Head of caudate nucleus (tissue), 42 donors: ENCODE results near the gene NCSTN.

Experiments used
- DNase-seq, 42 donors: peaks; one replicate each; pipeline versions ENCODE4 v3.0.0 to v3.0.0-alpha.2; 2020 to 2021; ENCODE audit warnings: mixed read lengths in 7 of 42
- intact Hi-C: fragments of 100-400 bp; cut with DNase I; formaldehyde crosslinking; loops from one replicate; pipeline ENCODE4 v1.15.0; 2022

Gene NCSTN

DNA sequence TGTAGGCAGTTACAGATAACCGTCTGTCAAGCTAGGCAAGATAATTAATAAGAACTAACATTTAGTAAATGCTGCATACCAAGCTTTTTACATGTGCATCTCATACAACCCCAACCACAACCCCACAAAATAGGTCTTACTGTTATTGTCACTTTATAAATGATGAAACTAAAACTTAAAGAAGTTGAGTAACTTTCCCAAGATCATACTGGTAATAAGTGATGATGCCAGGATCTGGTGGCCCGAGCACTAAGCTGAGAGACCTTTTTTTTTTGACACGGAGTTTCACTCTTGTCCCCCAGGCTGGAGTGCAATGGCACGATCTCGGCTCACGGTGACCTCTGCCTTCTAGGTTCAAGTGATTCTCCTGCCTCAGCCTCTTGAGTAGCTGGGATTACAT is 1.8 kb downstream of the NCSTN start:
- no peak for DNase-seq
- intact Hi-C loops, result loop anchor here (5.0 kb wide), 1 partner anchor 58 kb away; the partner anchor contains the start of gene PEX19

DNA sequence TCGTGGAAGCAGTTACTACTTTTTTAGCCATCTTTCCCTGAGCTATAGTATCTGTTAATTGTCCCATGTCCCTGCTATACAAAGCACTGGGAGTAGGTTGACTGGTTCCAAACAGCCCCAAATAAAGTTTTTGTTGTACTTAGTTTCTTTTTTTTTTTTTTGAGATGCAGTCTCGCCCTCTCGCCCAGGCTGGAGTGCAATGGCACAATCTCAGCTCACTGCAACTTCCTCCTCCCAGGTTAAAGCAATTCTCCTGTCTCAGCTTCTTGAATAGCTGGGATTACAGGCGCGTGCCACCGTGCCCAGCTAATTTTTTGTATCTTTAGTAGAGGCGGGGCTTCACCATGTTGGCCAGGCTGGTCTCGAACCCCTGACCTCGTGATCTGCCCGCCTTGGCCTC is 3.3 kb downstream of the NCSTN start:
- DNase-seq, result no peak
- intact Hi-C loops, result no loop called here

DNA sequence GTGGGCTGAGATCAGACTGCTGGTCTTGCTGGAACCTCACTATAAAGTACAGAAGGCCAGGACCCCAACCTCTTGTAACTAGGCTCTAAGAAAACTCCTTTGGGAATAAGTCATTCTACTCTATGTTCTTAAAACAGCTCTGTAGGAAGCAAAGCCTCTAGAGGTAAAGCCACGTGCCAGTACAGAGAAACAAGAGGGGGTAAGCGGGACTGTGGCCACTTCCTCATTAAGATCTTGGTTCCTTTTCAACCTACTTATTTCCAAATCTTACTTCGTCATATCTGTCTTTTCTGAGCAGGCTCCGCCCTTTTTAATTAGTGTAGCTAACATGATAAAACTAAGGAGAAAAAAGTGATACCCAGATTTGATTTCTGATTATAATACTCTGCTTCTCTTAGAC is 3.8 kb downstream of the NCSTN start:
- intact Hi-C loops, result no loop called here

DNA sequence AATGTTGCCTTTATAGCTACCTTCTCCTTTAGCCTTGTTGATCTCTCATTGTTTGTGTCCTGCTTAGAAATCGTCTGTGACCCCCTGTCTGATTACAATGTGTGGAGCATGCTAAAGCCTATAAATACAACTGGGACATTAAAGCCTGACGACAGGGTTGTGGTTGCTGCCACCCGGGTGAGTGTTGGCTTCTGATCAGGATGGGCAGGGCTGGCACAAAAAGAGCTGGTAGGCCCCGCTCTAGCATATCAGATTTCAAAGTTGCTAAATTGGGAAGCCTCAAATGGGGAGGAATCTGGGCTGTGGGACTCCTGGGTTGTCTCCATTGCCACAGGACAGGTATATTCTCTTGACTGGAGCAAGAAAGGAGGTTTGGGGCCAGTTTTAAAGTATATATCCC is 8.4 kb downstream of the NCSTN start:
- peak in 1 of 42 donors; percentile 25 for DNase-seq
- intact Hi-C loops, result no loop called here

More for the DNA sequence above, 3.8 kb downstream of the NCSTN start:
- no peak for DNase-seq

DNA sequence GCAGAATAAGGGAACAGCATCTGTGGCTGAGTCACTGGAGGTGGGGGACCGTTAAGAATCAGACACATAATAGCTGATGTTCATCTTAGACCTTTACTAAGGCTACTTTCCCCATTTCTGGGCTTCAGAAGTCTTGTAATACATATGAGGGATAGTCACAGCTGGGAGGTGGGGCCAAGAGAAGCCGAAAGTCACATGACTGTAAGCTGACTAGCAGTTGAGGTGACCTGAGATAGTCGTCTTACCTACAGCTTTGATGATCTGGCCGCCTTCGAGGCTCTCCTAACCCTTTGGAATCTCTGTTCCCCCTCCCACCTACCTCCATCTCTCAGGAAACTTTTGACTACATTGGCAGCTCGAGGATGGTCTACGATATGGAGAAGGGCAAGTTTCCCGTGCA is 9.4 kb downstream of the NCSTN start:
- no peak for DNase-seq
- intact Hi-C loops, result no loop called here

DNA sequence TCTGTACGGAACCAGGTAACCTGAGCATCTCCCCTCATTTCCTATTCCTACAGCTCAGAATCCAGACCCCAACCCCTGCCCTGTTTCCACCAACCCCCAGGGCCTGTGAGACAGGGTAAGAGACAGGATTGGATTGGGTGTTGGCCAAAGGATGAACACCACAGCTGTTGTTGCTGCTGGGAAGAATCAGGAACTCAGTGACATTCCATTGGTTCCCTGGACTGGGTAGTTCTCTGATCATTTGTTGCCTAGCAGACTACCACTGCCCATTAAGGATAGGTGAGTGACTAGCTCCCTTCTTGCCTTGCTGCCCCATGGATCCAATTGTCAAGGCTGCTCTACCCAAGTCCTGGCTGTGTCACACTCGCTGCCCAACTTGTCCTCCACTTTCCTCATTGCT is 10.0 kb downstream of the NCSTN start:
- intact Hi-C loops, result no loop called here
- DNase-seq, result no peak

DNA sequence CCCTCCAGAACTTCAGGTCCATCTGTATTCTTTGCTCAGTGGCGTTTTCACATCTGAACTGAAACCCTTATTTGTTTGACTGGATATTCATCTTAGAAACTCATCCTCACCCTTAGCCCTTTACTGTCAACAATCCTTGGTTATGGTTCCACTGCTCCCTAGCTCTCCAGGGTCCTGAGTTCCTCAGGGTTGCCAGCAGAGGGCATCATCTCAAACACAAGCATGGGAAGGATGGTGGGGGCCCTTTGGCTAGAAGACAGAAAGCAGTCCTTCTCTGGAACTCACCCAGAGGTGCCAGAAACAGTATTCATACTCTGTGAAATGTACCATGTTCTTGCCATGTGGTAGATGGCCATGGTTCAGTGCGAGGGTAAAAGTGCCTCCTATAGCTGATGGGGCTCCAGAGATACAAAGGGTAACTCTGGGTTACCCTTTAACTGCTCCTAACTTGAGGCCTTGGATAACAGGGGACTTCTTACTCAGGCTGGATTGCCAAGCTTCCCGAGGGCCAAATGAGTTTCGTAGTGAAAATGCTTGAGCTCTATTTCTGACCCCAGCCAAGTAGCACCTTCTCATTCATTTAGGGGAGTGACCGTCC is 11.3 kb downstream of the NCSTN start:
- intact Hi-C loops, result no loop called here
- DNase-seq, result peak in 4 of 42 donors; percentile 12 to 59 (median 30)

DNA sequence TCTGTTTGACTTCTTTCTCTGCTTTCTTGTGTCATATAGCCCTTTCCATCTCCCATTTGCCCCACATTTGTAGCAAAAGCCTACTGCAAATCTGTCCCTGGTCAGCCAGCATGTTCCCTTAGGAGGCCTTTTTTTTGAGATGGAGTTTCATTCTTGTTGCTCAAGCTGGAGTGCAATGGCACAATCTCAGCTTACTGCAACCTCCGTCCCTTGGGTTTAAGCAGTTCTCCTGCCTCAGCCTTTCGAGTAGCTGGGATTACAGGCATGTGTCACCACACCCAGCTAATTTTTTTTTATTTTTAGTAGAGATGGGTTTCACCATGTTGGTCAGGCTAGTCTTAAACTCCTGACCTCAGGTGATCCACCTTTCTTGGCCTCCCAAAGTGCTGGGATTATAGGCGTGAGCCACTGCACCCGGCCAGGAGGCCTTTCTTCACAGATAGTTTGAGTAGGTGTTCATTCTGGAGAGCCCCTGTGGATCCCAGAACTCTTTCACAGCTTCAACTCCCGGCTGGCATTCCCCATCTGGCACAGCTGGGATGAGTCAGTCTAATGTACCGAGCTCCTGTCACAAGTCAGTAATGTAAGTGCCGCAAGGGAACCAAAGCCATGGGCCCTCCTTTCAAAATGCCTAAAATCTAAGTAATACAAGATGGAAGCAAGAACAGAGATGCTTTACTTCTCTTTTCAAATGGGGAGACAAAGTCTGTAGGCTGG is 14.3 kb downstream of the NCSTN start:
- intact Hi-C loops, result no loop called here
- no peak for DNase-seq

DNA sequence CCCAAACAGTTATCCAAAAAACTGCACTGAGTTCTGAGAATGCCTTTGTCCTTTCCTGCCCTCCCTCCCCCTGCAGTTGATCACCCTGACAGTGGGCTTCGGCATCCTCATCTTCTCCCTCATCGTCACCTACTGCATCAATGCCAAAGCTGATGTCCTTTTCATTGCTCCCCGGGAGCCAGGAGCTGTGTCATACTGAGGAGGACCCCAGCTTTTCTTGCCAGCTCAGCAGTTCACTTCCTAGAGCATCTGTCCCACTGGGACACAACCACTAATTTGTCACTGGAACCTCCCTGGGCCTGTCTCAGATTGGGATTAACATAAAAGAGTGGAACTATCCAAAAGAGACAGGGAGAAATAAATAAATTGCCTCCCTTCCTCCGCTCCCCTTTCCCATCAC is 14.9 kb downstream of the NCSTN start:
- no peak for DNase-seq
- intact Hi-C loops, result no loop called here

DNA sequence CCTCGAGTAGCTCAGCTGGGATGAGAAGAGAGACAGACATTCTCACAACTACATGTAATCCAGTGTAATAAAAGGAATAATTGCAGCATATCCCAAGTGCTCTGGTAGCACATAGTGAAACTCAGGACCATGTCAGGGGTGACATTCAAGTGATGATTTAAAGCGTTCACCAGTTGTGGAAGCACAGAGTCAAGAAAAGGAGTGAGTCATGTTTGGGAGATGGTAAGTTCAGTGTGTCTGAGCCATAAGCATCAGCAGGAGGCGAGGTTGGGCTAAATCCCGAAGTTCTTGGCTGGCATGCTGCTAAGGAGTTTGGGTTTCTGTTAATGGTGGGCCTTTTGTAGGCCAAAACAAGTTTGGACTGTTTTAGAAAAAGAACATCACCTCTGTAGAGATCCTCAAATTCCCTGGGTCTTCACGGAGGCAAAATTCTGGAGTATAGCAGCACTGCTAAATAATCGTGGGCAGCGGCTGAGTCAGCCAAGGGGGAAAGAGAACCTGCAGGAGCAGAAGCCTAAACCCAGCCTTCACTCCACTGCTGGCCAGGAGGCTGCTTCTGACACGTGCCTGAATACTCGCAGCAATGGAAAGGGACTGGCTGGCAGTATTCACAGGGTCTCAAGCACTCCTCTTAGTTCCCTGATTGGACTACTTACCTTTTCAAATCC is 16.5 kb downstream of the NCSTN start:
- intact Hi-C loops, result no loop called here
- peak in 22 of 42 donors; percentile 8 to 69 (median 36) for DNase-seq

DNA sequence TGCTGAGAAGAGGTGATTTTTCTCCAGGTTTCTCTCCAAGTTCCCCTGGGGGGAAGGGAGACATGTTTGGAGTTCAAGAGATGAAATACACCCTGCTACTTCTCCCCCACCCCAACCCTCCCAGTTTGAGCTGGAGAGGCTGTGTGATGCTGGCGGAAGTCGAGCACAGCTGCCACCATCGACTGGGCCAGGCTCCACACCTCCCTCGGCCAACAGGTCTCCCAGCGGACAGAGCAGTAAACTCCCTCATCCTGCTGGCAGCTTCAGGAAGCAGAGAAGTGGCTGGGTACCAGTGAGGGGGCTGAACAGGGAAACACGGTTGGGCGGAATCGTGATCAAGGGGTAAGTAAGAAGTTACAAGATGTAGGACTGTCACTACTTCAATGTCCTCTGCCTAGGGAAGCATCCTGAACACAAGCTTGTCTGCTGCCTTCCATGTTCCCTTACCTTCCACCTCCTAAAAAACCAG is 17.1 kb downstream of the NCSTN start:
- intact Hi-C loops, result no loop called here
- DNase-seq, result no peak

DNA sequence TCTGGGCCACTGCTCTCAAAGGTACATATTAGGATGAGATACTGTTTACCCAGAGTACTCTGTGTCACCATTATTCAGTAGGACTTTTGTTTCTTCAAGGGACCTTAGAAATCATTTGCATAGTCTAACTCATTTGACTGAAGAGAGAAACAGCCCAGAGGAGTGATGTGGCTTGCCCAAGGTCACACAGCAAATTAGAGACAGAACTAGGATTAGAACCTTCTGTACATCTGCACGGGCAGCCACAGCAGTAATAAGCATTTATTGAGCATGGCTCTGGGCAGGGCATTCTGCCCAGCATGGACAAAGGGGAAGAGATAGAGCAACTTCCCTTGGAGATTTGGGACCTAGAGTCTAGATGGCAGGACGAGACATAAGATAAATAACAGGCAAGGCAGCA is 18.0 kb downstream of the NCSTN start:
- no peak for DNase-seq
- intact Hi-C loops, result no loop called here

DNA sequence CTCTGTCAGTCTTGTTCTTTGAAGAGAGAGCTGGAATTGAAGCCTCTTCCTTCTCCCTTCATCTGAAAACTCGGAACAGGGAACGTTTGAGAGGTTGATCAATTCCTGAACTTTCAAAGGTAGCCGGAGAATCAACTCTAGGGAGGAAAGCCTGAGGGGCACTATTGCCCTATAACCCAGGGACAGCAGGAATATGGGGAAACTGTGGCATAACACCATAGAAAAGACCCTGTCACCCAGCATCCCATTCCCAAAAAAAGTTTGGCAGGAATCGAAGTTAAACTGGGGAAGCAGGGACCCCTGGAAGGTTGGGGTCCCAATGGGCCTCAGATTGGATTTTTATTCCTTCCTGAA is 18.6 kb downstream of the NCSTN start:
- no peak for DNase-seq
- intact Hi-C loops, result no loop called here

DNA sequence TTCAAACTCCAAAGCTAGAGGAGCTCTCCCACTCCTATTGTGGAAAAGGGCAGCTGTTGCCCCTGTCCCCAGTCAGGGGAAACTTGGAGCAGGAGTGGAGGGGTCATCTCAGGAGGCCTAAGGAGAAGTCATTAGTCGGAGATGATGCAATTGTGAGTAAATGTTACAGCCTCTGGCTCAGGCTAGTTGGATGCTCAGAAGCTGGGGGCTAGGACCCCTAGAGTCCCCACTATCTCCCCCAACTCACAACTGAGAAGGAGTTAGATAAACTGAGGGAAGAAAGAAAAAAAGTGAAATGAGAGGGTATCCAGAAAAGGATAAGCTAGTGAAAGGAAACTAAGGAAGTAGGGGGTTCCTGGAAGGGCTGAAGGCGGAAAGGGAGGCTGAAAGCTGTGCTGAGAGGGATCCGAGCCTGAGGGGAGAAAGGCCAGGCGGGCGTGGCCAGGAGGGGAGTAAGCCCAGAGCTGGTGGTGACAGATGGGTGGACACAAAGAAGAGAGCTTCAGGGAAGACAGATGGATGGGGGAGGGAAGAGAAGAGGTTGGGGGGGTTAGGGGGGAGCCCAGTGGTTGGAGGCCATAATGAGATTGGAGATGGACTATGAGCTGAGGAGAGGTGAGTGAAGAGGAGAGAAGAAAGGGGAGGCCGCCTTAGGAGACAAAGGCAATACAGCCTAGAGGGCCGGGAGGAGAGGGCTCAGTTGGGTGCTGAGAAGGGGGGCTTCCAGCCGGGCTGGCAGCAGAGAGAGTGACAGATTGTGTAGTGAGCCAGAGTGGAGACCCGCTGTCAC is 19.2 kb downstream of the NCSTN start:
- intact Hi-C loops, result no loop called here
- peak in 1 of 42 donors; percentile 30 for DNase-seq

DNA sequence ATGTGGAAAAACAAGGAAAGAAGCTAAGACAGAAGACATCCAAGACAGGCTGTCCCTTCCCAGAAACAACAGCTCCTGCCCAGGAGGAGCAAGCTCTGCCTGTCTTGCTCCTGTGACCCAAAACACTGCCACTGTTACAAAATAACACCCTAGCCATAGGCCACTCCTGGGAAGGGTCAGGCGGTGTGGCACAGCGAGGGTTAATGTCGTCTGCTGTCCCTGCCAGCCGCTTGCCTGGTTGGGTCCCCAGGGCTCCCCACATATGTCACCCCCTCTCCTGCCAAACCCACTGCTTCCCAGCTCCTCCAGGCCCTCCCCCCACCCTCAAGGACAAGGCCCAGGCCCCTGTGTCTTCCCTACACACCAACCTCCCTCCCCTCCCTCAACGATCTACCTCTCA is 19.8 kb downstream of the NCSTN start:
- intact Hi-C loops, result no loop called here
- DNase-seq, result peak in 1 of 42 donors; percentile 21

DNA sequence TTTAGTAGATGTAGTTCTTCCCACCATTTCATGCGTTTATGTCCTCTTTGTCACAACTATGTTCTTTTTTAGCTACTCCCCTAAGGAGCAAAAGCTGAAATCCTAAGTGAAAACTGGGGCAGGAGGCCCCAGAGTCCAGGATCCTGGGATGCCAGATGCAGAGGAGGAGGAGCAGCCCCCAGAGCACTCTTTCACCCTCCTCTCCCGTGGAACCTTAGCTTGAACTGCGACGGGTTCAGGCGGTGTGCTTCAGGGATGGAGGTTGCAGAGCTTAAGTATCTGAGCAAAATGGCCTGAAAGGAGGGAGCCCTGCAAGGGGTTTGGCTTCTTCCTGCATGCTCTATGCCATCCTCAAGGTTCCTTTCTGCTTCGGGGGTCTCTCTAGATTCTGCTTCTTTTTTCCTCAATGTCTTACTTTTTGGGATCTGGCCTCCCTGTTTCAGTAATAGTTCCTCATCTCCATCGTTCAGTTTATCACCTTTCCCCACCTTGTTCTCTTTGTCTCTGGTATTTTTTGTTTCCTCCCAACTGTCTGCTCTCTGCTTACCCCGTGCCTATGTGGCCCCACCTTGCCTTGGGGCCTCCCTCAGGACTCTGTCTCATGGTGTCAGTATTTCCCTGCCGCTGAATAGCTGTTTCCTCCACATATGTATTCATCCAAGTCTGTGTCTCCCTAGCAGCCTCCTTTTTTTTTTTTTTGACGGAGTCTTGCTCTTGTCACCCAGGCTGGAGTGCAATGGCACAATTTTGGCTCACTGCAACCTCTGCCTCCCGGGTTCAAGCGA is 21.0 kb downstream of the NCSTN start:
- DNase-seq, result peak in 1 of 42 donors; percentile 20
- intact Hi-C loops, result no loop called here

DNA sequence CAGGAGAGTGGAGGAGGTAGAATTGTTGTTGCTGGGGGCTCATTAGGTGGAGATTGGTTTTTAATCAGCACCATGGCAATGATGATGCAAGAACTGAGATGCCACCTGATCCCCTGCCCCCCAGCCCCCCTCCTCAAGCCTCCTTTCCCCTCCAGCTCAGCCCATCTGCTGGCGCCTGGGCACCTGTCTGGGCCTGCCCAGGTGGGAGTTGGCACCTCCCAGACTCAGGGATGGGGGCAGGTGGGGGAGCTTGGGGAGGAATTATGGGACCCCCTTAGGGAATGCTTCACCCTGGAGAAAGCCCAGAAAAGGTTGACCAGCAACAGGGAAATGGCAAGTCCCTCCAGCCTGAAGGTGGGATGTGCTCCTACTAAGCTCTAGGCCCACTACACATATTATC is 22.1 kb downstream of the NCSTN start:
- intact Hi-C loops, result no loop called here
- DNase-seq, result no peak

DNA sequence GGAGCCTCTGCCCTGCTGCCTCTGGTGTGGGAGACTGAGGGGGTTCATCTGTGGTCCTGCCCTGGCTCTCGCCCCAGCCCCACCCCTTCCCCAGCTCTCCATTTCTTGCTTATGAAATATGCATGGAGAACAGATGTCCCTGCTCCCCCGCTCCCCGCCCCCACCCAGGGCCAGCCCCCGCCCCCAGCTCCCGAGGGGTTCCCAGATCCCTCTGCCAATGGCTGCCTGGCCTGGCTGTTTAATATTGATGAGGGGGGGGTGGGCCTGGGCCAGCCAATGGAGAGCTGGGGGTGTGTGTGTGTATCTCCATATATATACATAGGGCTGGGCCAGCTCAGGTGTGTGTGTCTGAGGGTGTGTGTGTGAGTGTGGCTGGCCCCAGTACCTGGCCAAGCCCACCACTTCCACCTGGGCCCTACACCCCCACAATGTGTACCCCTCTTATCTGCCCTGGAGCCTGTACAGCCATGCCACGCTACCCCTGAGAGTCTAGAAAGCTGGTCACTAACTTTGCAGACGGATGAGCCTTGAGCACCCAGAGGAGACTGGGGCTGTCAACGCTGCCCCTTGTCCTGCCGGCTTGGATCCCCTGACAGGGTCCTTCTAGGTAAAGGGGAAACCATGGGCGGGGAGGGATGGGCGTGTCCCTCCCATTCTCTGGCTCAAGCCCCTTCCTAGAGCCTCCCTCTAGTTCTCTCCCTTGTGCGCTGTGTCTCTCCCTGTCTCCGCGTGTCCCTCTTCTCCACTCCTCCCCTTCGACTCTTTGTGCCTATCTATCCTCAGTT is 23.7 kb downstream of the NCSTN start, which contains the start of gene NHLH1:
Gene NHLH1 (plus strand): TSS at position 341 of the 785 bp plus-strand sequence. CDS start 3,661 bp downstream, outside the sequence.
- peak in 1 of 42 donors; percentile 28 for DNase-seq
- intact Hi-C loops, result no loop called here
